ENCODE measurements around the gene SMARCA4. TPM values are rescaled to one million over a fixed set of nuclear protein-coding genes. Genes with fewer than 3 reads are reported as not detected.
A peak's percentile ranks its signal among the peaks of the same experiment; 100 is the strongest.

The SMARCA4 gene
- total RNA-seq, 1 donor from 2014 or later = 313 TPM

- DNase-seq (ENCODE audit: low read depth) = no peak
Measured at GRCh38 chr19:11010041-11010440, 49.2 kb downstream of the SMARCA4 start.

- DNase-seq (ENCODE audit: low read depth) = no peak
Measured at GRCh38 chr19:11012507-11012906, 51.7 kb downstream of the SMARCA4 start.

GRCh38 chr19:11013771-11014170 lies 52.9 kb downstream of the SMARCA4 start:
- DNase-seq (ENCODE audit: low read depth) = no peak

GRCh38 chr19:11014403-11014911 lies 53.6 kb downstream of the SMARCA4 start:
- no peak for DNase-seq (ENCODE audit: low read depth)

- DNase-seq (ENCODE audit: low read depth) = no peak
Measured at GRCh38 chr19:11016631-11017030, 55.8 kb downstream of the SMARCA4 start.

DNA sequence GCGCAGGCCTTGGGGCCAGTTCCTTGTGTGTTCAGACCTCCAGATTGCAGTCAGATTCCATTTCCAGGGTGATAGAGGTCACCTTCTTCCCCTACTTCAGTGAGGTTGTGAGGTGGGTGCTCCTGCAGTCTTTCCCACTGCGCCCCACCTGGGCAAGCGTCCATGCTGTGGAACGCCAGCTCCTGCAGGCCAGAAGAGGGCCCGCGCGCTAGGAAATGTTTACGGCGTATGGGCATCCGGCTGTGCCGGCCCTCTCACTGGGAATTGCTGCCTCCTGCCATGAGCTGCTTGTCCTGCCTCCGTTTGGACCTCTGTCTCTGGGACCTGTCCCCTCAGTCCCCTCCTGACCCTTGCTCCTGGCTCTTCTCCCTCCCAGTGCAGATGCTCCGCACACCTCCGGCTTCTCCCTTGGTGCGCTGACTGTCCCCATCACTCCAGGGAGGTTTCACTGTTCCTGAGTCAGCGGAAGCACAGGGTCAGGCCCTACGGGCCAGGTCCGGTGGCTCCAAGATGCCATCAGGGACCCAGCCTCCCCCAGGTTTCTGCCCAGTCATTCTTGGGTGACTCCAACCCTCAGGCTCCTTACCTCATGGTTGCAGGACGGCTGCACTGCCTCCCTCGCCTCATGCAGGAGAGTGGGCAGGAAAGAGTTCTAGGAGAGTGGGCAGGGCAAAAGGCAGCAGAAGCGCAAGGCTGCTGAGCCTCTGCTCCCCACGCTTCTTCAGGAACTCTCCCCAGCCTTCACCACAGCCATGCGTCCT lies 56.6 kb downstream of the SMARCA4 start:
- DNase-seq (ENCODE audit: low read depth) = no peak

DNA sequence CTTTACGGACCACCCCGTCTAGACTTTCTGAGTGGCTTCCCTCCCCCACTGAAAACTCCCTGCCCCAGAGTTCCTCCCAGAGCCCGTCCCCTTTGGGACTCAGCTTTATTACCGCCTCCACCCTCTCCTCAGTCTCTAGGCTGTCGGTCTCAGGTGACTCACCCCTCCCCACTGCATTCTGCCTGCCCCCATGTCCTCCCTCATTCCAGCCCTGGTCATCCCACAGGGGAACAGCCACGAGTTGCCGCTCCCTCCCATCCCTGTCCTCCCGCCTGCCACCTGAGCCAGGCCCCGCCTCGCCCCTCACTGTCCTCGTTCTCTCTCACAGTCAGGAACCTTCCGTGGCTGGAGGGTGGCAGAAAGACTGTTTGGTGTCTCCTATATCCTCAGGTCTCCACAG lies 57.3 kb downstream of the SMARCA4 start:
- DNase-seq (ENCODE audit: low read depth) = peak; percentile 29

- DNase-seq (ENCODE audit: low read depth) = no peak
Measured at GRCh38 chr19:11018763-11019162, 57.9 kb downstream of the SMARCA4 start.

DNA sequence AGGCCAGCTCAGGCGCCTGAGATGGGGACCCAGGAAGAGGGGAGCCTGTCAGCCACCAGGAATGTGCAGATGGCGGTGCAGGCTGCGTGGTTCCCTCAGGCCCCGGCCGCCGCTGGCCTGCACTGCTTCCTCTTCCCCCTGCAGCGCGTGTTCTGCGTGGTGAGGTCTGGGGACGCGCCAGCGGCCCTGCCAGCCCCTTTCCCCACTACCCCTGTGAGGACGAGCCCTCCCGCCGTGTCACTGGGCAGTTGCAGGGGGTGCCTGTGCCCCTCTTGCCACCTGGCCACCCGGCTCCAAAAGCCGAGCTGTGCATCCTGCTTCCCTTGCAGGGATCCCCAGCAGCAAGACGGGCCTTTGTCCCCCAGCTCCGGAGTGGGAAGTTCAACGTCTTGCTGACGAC lies 58.4 kb downstream of the SMARCA4 start:
- no peak for DNase-seq (ENCODE audit: low read depth)

- no peak for DNase-seq (ENCODE audit: low read depth)
Measured at GRCh38 chr19:11019824-11020223, 59.0 kb downstream of the SMARCA4 start.

- no peak for DNase-seq (ENCODE audit: low read depth)
Measured at GRCh38 chr19:11020423-11020822, 59.6 kb downstream of the SMARCA4 start.

- no peak for DNase-seq (ENCODE audit: low read depth)
Measured at GRCh38 chr19:11020982-11021759, 60.3 kb downstream of the SMARCA4 start.

GRCh38 chr19:11021760-11022144 lies 60.9 kb downstream of the SMARCA4 start:
- DNase-seq (ENCODE audit: low read depth) = no peak

DNA sequence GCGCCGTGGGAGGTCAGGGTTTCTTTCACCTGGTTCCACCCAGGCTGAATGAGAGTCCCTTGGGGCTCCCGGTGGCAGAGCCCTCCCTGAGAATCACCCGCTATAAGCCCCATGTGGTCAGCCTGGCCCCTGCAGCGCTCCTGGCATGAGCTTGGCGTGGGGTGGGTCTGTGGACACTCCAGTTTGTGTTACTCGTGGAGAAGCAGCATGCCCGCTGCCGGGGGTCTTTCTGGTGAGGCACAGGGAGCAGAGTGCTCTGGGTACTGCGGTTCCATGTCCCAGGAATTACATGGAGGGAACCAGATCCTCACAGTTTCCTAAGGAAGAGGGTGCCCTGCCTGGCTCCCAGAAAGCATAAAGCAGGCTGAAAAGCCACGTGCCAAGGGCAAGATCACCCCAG lies 62.2 kb downstream of the SMARCA4 start:
- DNase-seq (ENCODE audit: low read depth) = no peak

GRCh38 chr19:11023710-11024109 lies 62.9 kb downstream of the SMARCA4 start:
- DNase-seq (ENCODE audit: low read depth) = no peak

DNA sequence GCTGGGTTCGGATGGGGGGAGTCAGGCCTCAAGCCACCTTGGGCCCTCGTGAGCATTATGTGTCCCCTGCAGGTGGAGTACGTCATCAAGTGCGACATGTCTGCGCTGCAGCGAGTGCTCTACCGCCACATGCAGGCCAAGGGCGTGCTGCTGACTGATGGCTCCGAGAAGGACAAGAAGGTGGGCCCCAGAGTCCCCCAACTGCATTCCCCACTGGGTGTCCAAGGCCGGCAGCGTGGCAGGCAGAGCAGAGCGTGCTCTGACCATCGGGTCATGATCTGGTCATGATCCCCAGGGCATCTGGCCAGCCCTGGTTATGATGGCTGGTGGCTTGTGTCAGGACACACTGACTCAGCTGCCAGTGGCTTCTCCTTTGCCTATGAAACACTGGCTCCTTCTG lies 63.4 kb downstream of the SMARCA4 start:
- DNase-seq (ENCODE audit: low read depth) = no peak

- no peak for DNase-seq (ENCODE audit: low read depth)
Measured at GRCh38 chr19:11025006-11025405, 64.2 kb downstream of the SMARCA4 start.

DNA sequence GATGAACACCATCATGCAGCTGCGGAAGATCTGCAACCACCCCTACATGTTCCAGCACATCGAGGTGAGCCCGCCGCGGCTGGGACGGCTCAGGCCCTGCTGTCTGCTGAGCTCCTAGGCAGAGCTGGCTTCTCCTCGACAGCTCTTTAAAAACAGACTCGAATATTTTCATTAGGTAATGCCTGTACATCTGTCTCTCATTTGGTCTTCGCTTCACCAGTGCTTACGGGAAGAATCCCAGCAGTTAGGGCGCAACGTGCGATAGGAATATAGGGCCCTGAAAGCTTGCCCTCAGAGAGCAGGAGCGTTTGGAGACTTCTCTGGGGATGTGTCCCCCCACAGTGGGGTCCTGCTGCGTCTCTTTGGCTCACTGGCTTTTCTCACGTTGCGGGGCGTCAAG lies 64.6 kb downstream of the SMARCA4 start:
- no peak for DNase-seq (ENCODE audit: low read depth)

DNA sequence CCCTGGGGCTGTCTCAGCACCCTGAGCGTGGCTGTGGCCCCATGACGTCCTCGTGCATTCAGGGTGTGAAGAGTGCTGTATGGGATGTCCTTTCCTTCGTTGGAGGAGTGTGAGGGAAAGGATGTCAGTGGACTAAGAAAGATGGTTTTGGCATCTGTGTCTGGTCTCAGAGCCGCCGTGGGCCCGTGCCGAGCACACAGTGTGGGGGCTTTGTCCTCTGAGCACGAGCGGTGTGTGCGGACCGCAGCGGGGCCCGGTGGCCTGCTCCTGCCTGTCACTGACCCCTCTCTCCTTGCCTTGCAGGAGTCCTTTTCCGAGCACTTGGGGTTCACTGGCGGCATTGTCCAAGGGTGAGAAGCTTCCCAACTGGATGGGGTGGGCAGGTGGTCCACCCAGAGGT lies 65.2 kb downstream of the SMARCA4 start:
- DNase-seq (ENCODE audit: low read depth) = no peak

- DNase-seq (ENCODE audit: low read depth) = no peak
Measured at GRCh38 chr19:11027381-11027780, 66.6 kb downstream of the SMARCA4 start.

GRCh38 chr19:11028146-11028545 lies 67.3 kb downstream of the SMARCA4 start:
- DNase-seq (ENCODE audit: low read depth) = no peak

DNA sequence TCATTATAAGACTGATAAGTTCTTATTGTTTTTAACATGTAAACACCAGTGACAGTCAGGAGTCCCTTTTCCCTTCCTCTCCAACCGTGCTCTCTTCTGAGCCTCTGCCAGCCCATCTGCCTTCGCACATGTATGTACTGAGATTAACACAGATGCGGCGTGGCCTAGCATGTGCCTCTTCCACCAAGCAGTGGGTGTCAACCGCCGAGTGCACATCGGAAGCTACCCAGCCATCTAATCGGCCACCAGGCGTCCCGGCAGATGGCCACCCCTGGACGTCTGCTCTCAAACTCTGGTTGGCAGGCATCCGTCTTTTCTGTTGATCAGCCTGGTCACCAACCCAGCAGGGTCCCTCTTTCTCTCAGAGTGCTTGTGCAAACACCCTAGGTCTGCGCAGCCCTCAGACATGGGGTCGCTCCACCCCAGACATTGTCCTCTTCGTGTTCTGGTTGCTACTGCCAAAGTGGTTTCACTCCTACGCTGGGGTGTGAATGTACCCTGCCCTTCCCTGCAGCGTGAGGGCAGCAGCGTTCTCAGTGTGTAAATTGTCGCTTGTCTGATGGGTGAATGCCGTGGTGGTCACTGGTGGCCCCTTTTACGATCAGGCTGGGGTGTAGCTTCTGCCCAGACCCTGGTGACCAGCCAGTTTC lies 70.7 kb downstream of the SMARCA4 start:
- DNase-seq (ENCODE audit: low read depth) = no peak

- DNase-seq (ENCODE audit: low read depth) = no peak
Measured at GRCh38 chr19:11033251-11033650, 72.4 kb downstream of the SMARCA4 start.
